Epithelial cell of proximal tubule (primary cell): ENCODE results near the gene RAP1GAP. TPM values are rescaled to one million over a fixed set of nuclear protein-coding genes. Genes with fewer than 3 reads are reported as not detected.

ENCODE experiments used
- DNase-seq: peaks from one replicate; pipeline ENCODE4 v3.0.0-alpha.2; 2011; ENCODE audit warnings: low read depth
- H3K4me3 ChIP-seq: 2 replicates; pipeline ENCODE4 v1.5.1; 2011; ENCODE audit warnings: low read depth, mild to moderate bottlenecking, low read length
- total RNA-seq: library from RNA; depleted of rRNA; stranded (reverse); fragments of >200 nt; gene quantifications from 2 replicates; pipeline ENCODE4 v1.2.3, GENCODE V29; 2015
- TF ChIP-seq, protein P1 (sequence below): conservative IDR thresholded peaks from 2 replicates; pipeline ENCODE4 v1.5.1; 2012; ENCODE audit warnings: low read depth, mild to moderate bottlenecking, low read length

The RAP1GAP gene
- total RNA-seq, 1 donor from 2014 or later, result 2.4 TPM

DNA sequence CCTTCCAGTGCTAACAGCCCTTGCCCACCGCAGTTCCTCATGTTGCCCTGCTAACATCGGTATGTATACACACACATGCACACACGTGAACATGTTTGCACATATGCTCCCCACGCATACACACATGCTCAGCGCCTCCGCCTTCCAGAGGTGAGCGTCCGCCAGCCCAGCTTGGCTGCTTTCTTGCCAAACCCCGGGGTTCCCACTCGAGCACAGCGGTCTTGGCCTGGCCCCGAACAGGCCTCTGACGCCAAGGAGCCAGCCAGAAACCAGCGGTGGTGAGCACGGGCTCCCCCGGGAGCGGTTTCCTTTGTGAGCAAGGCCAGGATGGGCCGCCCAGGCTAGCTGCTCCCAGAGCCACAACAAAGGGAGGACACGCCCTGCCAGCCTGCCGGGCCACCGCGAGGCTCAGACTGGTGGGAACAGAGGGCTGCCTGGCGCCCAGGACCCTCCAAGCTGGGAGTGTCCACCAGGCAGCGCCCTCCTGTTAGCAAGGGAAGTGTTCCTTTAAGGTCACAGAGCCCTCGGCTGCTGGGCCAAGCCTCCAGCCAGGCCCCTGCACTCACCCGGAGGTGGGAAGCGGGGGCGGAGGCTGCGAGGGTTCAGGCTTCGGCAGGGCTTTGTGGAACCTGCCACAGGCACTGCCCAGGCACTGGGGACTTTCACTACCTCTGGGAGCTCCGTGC lies 94.5 kb downstream of the RAP1GAP start:
- TF ChIP-seq, protein P1, sequence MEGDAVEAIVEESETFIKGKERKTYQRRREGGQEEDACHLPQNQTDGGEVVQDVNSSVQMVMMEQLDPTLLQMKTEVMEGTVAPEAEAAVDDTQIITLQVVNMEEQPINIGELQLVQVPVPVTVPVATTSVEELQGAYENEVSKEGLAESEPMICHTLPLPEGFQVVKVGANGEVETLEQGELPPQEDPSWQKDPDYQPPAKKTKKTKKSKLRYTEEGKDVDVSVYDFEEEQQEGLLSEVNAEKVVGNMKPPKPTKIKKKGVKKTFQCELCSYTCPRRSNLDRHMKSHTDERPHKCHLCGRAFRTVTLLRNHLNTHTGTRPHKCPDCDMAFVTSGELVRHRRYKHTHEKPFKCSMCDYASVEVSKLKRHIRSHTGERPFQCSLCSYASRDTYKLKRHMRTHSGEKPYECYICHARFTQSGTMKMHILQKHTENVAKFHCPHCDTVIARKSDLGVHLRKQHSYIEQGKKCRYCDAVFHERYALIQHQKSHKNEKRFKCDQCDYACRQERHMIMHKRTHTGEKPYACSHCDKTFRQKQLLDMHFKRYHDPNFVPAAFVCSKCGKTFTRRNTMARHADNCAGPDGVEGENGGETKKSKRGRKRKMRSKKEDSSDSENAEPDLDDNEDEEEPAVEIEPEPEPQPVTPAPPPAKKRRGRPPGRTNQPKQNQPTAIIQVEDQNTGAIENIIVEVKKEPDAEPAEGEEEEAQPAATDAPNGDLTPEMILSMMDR, result no peak
- H3K4me3 ChIP-seq, result no peak overlapping the region
- DNase-seq, result no peak

DNA sequence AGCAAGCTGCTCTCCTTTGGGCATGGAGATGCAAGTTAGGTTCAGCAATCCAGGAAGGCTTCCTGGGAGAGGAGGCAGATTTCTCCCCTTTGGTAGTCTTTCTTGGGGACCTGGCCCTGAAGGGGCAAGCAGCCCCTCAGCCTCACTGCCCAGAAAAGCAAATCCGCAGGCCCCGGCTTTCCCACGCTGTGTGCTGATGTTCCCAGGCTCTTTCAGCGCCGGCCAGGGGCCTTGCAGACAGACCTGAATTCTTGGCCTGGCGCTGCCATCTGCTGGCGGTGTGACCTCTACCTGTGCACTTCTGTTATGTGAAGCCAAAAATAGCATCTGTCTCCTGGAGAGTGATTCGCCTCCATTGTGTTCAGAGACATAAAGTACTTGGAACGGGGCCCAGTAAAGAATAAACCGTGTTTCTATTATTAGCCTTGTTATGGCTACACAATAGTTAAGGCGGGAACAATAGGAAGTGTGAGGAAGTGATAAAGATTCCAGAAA lies 95.1 kb downstream of the RAP1GAP start:
- TF ChIP-seq, protein P1, result peak; percentile 82
- H3K4me3 ChIP-seq, result no peak overlapping the region
- DNase-seq, result no peak

GRCh38 chr1:21573475-21573874 lies 95.7 kb downstream of the RAP1GAP start:
- TF ChIP-seq, protein P1, result no peak
- H3K4me3 ChIP-seq, result no peak overlapping the region
- no peak for DNase-seq

GRCh38 chr1:21572735-21573277 lies 96.4 kb downstream of the RAP1GAP start:
- TF ChIP-seq, protein P1, result no peak
- DNase-seq, result no peak
- H3K4me3 ChIP-seq, result no peak overlapping the region

DNA sequence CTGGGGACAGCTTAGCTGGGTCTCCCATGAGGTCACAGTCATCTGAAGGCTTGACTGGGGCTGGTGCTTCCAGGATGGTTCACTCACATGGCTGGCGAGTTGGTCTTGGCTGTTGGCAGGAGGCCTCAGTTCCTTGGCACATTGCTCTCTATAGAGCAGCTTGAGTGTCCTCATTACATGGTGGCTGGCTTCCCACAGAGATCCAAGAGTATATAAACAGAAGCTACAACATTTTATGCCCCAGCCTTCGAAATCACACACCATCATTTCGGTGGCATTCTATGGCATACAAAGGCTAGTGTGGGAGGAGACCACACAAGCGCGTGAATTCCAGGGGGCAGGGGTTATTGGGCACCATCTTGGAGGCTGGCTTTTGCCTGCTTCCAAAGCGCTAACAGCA lies 96.9 kb downstream of the RAP1GAP start:
- DNase-seq, result no peak
- no peak overlapping the region for H3K4me3 ChIP-seq
- TF ChIP-seq, protein P1, result no peak

DNA sequence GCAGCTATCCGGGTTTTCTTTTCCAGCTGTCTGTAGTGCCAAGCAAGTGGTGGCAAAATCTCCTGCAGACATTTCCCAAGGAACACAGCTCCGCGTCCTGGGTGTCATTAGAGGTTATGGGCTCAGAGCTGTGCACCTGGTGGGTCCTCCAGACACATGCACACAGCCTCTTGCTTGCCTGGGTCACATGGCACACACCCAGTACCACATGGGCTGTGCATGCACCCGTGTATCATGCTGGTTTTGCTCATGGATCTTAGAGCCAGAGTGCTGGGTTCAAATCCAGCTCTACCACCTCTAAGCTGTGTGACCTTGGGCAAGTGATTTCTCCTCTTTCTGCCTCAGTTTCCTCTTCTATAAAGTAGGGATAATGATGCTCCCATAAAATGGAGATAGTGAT lies 98.3 kb downstream of the RAP1GAP start:
- TF ChIP-seq, protein P1, result no peak
- H3K4me3 ChIP-seq, result no peak overlapping the region
- DNase-seq, result no peak

DNA sequence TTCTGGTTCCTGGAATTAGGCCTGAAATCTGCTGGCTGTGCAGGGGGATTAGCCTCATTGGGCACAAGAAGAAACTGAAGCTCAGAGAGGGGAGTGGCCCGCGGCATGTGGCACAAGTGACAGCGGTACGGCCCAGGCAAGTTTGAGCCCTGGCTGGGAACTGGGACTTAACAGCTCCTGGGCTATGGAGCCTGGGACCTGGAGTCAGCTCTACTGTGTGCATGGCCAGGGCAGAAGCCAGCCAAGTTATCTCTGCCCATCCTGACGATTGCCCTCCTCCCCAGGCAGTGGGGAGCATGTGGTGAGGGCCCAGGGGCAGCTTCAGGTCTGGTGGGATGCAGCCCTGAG lies 98.7 kb downstream of the RAP1GAP start:
- no peak overlapping the region for H3K4me3 ChIP-seq
- no peak for DNase-seq
- TF ChIP-seq, protein P1, result no peak
